ENCODE data around the gene PLK5. TPM values are rescaled to one million over a fixed set of nuclear protein-coding genes. Genes with fewer than 3 reads are reported as not detected.
A peak's percentile ranks its signal among the peaks of the same experiment; 100 is the strongest.
"Not testable (repeated sequence)": the region's sequence is repeated elsewhere in the genome, so short reads cannot be mapped to it uniquely, and the experiment has no call there.

Gene PLK5
- polyA plus RNA-seq, 1 donor, result 0.23 TPM

- peak; percentile 95 for DNase-seq
These were observed 15.9 kb upstream of the PLK5 start for GRCh38 chr19:1507763-1508506.

GRCh38 chr19:1508507-1508856, 15.4 kb upstream of the PLK5 start:
- no peak for DNase-seq

GRCh38 chr19:1509602-1510441, 14.1 kb upstream of the PLK5 start:
- no peak for DNase-seq

DNA sequence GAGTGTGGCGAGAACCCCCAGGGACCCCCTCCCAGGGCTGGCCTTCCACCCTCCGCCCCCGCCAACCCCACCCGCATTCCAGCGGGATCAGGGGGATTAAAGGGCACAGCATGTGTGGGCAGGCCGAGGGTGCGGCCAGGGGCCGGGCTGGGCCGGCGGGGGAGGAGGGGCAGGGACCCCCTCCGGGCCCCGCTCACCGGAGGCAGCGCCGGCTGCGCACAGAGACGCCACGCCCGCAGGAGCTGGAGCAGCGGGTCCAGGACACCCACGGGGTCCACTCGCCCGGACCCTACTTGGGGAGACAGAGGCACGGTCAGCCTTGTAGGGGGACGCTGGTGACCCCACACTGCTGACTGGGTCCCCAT, 13.5 kb upstream of the PLK5 start:
- no peak for DNase-seq

GRCh38 chr19:1510807-1511206, 13.1 kb upstream of the PLK5 start:
- no peak for DNase-seq

GRCh38 chr19:1511318-1512317, 12.3 kb upstream of the PLK5 start:
- DNase-seq, result no peak

GRCh38 chr19:1512671-1513498, 11.0 kb upstream of the PLK5 start, which contains the start of gene ADAMTSL5:
Gene ADAMTSL5, minus strand, starts transcription at chr19:1513019. Its CDS starts 2,076 bp downstream, at chr19:1510943.
- no peak for DNase-seq

- DNase-seq, result no peak
These were observed 10.2 kb upstream of the PLK5 start for GRCh38 chr19:1513499-1514294.

DNA sequence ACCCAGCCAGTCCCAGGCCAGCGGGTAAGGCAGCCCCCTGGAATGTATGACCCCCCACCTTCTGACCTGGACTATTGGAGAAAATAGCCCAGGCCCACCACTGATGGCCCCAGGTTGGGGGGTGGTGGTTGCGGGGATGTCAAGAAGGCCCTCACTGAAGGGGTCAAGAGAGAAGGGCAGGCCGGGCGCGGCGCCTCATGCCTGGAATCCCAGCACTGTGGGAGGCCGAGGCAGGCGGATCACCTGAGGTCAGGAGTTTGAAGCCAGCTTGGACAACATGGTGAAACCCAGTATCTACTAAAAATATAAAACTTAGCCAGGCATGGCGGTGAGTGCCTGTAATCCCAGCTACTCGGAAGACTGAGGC, 9.6 kb upstream of the PLK5 start:
- DNase-seq, result no peak

DNA sequence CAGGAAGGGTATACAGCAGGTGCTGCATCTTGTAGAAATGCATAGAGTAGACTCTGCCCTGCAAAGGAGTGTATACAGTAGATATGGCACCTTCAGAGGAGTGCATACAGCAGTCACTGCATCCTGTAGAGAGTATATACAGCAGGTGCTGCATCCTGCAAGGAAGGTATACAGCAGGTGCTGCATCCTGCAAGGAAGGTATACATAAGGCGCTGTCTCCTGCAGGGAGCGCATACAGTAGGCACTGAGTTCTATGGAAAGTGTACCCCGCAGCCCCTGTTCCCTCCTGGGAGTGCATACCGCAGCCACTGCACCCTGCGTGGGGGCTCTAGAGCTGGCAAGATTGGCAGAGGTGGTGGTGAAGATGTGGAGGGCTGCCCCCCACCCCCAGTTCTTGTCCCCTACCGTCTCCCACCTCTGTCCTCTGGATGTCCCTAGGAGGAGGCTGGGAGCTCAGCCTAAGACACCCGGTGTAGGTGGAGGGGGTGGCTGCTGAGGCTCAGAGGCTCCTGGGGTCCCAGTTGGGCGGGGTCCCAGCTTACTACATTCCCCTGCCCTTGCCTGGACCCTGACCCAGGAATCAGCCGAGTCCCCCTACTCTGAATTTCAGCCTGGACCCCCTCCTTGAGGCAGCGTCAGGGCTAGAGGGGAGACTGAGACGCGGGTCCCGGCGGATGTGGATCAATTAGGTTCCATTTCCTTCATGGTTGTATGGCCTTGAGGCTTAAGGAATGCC, 8.7 kb upstream of the PLK5 start:
- no peak for DNase-seq

GRCh38 chr19:1516395-1516753, 7.5 kb upstream of the PLK5 start:
- no peak for DNase-seq

GRCh38 chr19:1518471-1518870, 5.4 kb upstream of the PLK5 start:
- no peak for DNase-seq

DNA sequence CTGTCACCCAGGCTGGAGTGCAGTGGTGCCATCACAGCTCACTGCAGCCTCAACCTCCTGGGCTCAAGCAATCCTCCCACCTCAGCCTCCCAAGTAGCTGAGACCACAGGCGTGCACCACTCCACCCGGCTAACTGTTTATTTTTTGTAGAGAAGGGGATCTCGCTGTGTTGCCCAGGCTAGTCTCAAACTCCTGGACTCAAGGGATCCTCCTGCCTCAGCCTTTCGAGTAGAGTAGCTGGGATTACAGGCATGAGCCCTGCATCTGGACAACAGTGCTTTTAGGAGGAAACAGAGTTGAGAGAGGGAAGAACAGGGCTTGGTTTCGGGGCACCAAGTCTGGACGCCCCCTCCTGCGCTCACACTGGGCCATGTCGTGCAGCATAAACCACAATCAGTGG, 4.1 kb upstream of the PLK5 start:
- DNase-seq, result not testable (repeated sequence)

GRCh38 chr19:1520203-1520780, 3.6 kb upstream of the PLK5 start:
- DNase-seq, result no peak

GRCh38 chr19:1521636-1522035, 2.2 kb upstream of the PLK5 start:
- DNase-seq, result no peak

DNA sequence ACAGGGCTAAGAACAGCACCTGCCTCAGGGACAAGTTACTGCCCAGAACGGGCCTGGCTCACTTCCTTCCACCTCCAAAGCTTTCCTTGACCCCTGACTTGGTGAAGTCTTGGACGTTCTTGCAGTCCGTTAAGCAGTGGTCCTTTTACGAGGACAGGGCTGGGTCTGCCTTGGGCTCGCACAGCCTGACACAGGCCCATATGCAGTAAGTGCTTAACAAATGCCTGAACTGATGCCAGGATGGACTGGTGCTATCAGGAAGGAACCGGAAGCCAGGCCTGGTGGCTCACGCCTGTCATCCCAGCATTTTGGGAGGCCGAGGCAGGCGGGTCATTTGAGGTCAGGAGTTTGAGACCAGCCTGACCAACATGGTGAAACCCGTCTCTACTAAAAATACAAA, 1.8 kb upstream of the PLK5 start:
- no peak for DNase-seq

DNA sequence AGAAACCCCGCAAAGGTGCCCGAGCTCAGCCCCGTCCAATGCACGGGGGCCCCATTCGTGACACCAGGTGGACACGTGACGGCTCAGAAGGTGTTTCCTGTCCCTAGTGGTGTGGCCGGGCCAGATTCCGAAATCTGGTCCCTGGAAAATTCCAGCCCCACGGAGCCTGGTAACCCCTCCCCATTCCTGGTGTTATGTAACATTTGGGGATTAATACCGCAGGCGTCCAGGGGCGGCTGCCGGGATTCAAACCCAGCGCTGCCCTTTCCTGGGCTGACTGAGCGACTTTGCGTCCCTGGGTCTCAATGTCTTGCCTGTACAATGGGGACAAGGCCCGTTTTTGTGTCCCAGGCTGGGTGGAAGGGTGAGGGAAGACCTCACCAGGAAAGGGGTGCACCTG, 1.0 kb upstream of the PLK5 start:
- DNase-seq, result no peak

- no peak for DNase-seq
These were observed 552 bp downstream of the PLK5 start for GRCh38 chr19:1524287-1524971.

GRCh38 chr19:1524972-1525325, 1.1 kb downstream of the PLK5 start:
- DNase-seq, result no peak

All from left kidney (tissue), 2 donors.